Measurements from ENCODE around the gene DVL1. TPM values are rescaled to one million over a fixed set of nuclear protein-coding genes. Genes with fewer than 3 reads are reported as not detected.
"Not testable (repeated sequence)": the region's sequence is repeated elsewhere in the genome, so short reads cannot be mapped to it uniquely, and the experiment has no call there.

DVL1 gene
- polyA plus RNA-seq, 3 donors, result 0.41 to 29.8 (median 0.55) TPM

GRCh38 chr1:1370771-1371300 lies 21.6 kb upstream of the DVL1 start:
- intact Hi-C loops (cut with micrococcal nuclease), result loop anchor here in 1 of 2 donors (10.0 kb wide), 2 partner anchors 256 to 356 kb away; partner anchors contain the start of genes C1orf159 and ISG15
- Mint-ChIP-seq H3K27me3 (ENCODE audit: low read depth in 3 of 3) (peaks cover 7 to 12% (median 10%) of the 10 kb centered on the region in 3 donors), H3K9me3 (peaks cover 0 to 3% (median 0%) of the 10 kb centered on the region in 7 donors), H3K4me1 (peaks cover 40% of the 10 kb centered on the region), H3K4me3 (no peak overlapping the region), H3K27ac (no peak overlapping the region), H3K36me3 (peaks cover 8 to 12% of the 10 kb centered on the region in 2 donors)
- no peak for TF ChIP-seq CTCF (IDR thresholded peaks at IDR 0.05)
- Histone ChIP-seq H3K4me1 (ENCODE audit: control insufficient read depth in 1 of 2, insufficient read depth in 2 of 2, low read length in 2 of 2) (peaks cover 35 to 45% of the 10 kb centered on the region in 2 donors), H3K27me3 (ENCODE audit: control insufficient read depth in 2 of 2, insufficient read depth in 2 of 2, low read length in 2 of 2) (no peaks in the 10 kb centered on the region), H4K20me1 (ENCODE audit: insufficient read depth, low read length) (peaks cover 19% of the 10 kb centered on the region), H3K36me3 (replicated peaks in 1 of 2; ENCODE audit: control insufficient read depth in 1 of 2, insufficient read depth in 2 of 2, low read length in 2 of 2) (peaks cover 0 to 9% of the 10 kb centered on the region in 2 donors), H3K27ac (ENCODE audit: low read depth in 1 of 2, low read length in 2 of 2) (no peak overlapping the region), H3K79me2 (ENCODE audit: insufficient read depth, low read length) (peaks cover 20% of the 10 kb centered on the region), H3K4me3 (replicated peaks in 1 of 3; ENCODE audit: low read depth in 2 of 3, low read length in 3 of 3) (peak overlapping the region in 1 of 3 experiments; percentile 48), H3K4me2 (replicated peaks; ENCODE audit: extremely low read depth, low read length, poor library complexity, severe bottlenecking) (peak overlapping the region; percentile 54), H3K9ac (ENCODE audit: insufficient read depth, low read length, poor library complexity, severe bottlenecking) (peak overlapping the region; percentile 15), H3K9me3 (replicated peaks in 1 of 2; ENCODE audit: control insufficient read depth in 1 of 2, insufficient read depth in 1 of 2, low read length in 2 of 2) (peaks cover 0 to 16% of the 10 kb centered on the region in 2 donors), H2AFZ (ENCODE audit: insufficient read depth, low read depth, low read length, poor library complexity, severe bottlenecking) (no peak overlapping the region)
- DNase-seq, result no peak
- 73% methylated on average over 14 of the region's 16 CpGs for WGBS (ENCODE audit: insufficient coverage)

GRCh38 chr1:1370094-1370493 lies 20.9 kb upstream of the DVL1 start:
- 0% methylated on average over 1 of the region's 14 CpGs for WGBS (ENCODE audit: insufficient coverage)
- H3K4me3 ChIP-seq (replicated peaks in 1 of 3; ENCODE audit: low read depth in 2 of 3, low read length in 3 of 3); H3K4me2 ChIP-seq (replicated peaks; ENCODE audit: extremely low read depth, low read length, poor library complexity, severe bottlenecking); H3K9ac ChIP-seq (ENCODE audit: insufficient read depth, low read length, poor library complexity, severe bottlenecking); H2AFZ ChIP-seq (ENCODE audit: insufficient read depth, low read depth, low read length, poor library complexity, severe bottlenecking); H3K27me3 ChIP-seq (ENCODE audit: control insufficient read depth in 2 of 2, insufficient read depth in 2 of 2, low read length in 2 of 2); H3K27ac Mint-ChIP-seq; H3K9me3 Mint-ChIP-seq; DNase-seq; H3K27ac ChIP-seq (ENCODE audit: low read depth in 1 of 2, low read length in 2 of 2); H3K36me3 ChIP-seq (replicated peaks in 1 of 2; ENCODE audit: control insufficient read depth in 1 of 2, insufficient read depth in 2 of 2, low read length in 2 of 2); H3K4me3 Mint-ChIP-seq: not testable (repeated sequence)
- peaks cover 20% of the 10 kb centered on the region for H3K79me2 ChIP-seq (ENCODE audit: insufficient read depth, low read length)
- peaks cover 8 to 12% of the 10 kb centered on the region in 2 donors for H3K36me3 Mint-ChIP-seq
- intact Hi-C loops (cut with micrococcal nuclease), result loop anchor here in 1 of 2 donors (10.0 kb wide), 2 partner anchors 255 to 355 kb away; partner anchors contain the start of genes C1orf159 and ISG15
- peaks cover 40% of the 10 kb centered on the region for H3K4me1 Mint-ChIP-seq
- peaks cover 19% of the 10 kb centered on the region for H4K20me1 ChIP-seq (ENCODE audit: insufficient read depth, low read length)
- H3K27me3 Mint-ChIP-seq (ENCODE audit: low read depth in 3 of 3), result peaks cover 7 to 12% (median 10%) of the 10 kb centered on the region in 3 donors
- peaks cover 32 to 43% of the 10 kb centered on the region in 2 donors for H3K4me1 ChIP-seq (ENCODE audit: control insufficient read depth in 1 of 2, insufficient read depth in 2 of 2, low read length in 2 of 2)
- H3K9me3 ChIP-seq (replicated peaks in 1 of 2; ENCODE audit: control insufficient read depth in 1 of 2, insufficient read depth in 1 of 2, low read length in 2 of 2), result peaks cover 0 to 17% of the 10 kb centered on the region in 2 donors

Data from CD14-positive monocyte (primary cell).